Measurements from ENCODE around the gene ZNF302.

DNA sequence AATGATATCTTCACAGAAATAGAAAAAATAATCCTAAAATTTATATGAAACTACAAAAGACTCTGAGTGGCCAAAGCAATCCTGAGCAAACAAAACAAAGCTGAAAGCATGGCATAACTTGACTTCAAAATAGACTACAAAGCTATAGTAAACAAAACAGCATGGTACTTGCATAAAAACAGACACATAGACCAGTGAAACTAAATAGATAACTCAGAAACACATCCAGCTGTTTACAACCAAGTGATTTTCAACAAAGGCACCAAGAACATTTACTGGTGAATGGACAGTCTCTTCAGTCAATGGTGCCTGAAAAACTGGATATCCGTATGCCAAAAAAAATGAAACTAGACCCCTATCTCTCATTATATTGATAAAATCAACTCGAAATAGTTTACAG lies 25.7 kb upstream of the ZNF302 start:
- TF ChIP-seq, protein P1, sequence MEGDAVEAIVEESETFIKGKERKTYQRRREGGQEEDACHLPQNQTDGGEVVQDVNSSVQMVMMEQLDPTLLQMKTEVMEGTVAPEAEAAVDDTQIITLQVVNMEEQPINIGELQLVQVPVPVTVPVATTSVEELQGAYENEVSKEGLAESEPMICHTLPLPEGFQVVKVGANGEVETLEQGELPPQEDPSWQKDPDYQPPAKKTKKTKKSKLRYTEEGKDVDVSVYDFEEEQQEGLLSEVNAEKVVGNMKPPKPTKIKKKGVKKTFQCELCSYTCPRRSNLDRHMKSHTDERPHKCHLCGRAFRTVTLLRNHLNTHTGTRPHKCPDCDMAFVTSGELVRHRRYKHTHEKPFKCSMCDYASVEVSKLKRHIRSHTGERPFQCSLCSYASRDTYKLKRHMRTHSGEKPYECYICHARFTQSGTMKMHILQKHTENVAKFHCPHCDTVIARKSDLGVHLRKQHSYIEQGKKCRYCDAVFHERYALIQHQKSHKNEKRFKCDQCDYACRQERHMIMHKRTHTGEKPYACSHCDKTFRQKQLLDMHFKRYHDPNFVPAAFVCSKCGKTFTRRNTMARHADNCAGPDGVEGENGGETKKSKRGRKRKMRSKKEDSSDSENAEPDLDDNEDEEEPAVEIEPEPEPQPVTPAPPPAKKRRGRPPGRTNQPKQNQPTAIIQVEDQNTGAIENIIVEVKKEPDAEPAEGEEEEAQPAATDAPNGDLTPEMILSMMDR (IDR thresholded peaks at IDR 0.05 in 8 of 11, conservative IDR thresholded peaks at IDR 0.05 in 3 of 11): no peak
- no peak for TF ChIP-seq POLR2A (IDR thresholded peaks at IDR 0.05)
